ENCODE data around the gene PARP8. TPM values are rescaled to one million over a fixed set of nuclear protein-coding genes. Genes with fewer than 3 reads are reported as not detected.

Gene PARP8
- total and polyA plus RNA-seq, 9 of the 15 experiments (the other 6 are each of a cell fraction or from before 2014, with no cell fraction given): 0.03 to 0.31 TPM; not detected in 7

- no TSS peak for BruUV-seq (replicated peaks)
- no peak for TF ChIP-seq ETV1 (tag; conservative IDR thresholded peaks at IDR 0.05; ENCODE audit: low read depth)
- TF ChIP-seq WHSC1 (IDR thresholded peaks at IDR 0.05; ENCODE audit: low read length): no peak
- no peak for TF ChIP-seq ZNF764 (CRISPR knock-in tag; IDR thresholded peaks at IDR 0.05; ENCODE audit: low read depth)
- TF ChIP-seq E2F8 (IDR thresholded peaks at IDR 0.05; ENCODE audit: low read depth, partially characterized antibody): no peak
- no peak for TF ChIP-seq MXI1 (IDR thresholded peaks at IDR 0.05; ENCODE audit: low read depth, low read length)
- TF ChIP-seq BRF1 (IDR thresholded peaks at IDR 0.05; ENCODE audit: borderline replicate concordance, extremely low read depth, insufficient read length): no peak
- TF ChIP-seq ZNF79 (CRISPR knock-in tag; IDR thresholded peaks at IDR 0.05; ENCODE audit: low read depth): no peak
- no peak for TF ChIP-seq CREB3 (tag; conservative IDR thresholded peaks at IDR 0.05; ENCODE audit: low read depth)
- no peak for TF ChIP-seq FOXJ3 (CRISPR knock-in tag; IDR thresholded peaks at IDR 0.05)
- no peak for TF ChIP-seq CCAR2 (IDR thresholded peaks at IDR 0.05; ENCODE audit: low read depth, low read length)
- TF ChIP-seq TAL1 (IDR thresholded peaks at IDR 0.05): no peak
- TF ChIP-seq BCL6 (CRISPR knock-in tag; IDR thresholded peaks at IDR 0.05): no peak
- no peak for TF ChIP-seq HMG20B (CRISPR knock-in tag; IDR thresholded peaks at IDR 0.05)
- no peak for TF ChIP-seq FOXJ2 (tag; IDR thresholded peaks at IDR 0.05)
- no peak for TF ChIP-seq PTRF (tag; IDR thresholded peaks at IDR 0.05)
- Histone ChIP-seq H3K9me3 (replicated peaks; ENCODE audit: control insufficient read depth, insufficient read depth, low read depth, low read length) (no peaks in the 10 kb centered on the region), H4K20me1 (replicated peaks; ENCODE audit: control insufficient read depth, insufficient read depth, low read length) (no peaks in the 10 kb centered on the region), H3K4me1 (replicated peaks in 1 of 2; ENCODE audit: control insufficient read depth in 2 of 2, insufficient read depth in 2 of 2, low read length in 2 of 2) (no peaks in the 10 kb centered on the region), H3K79me2 (ENCODE audit: control insufficient read depth, insufficient read depth, low read length) (no peaks in the 10 kb centered on the region), H3K4me3 (no peak overlapping the region), H3K27me3 (ENCODE audit: control insufficient read depth in 2 of 2, insufficient read depth in 2 of 2, low read length in 2 of 2) (no peaks in the 10 kb centered on the region), H3K9me1 (ENCODE audit: control insufficient read depth, insufficient read depth, low read length) (no peaks in the 10 kb centered on the region), H3K36me3 (ENCODE audit: control insufficient read depth, insufficient read depth, low read length) (no peaks in the 10 kb centered on the region), H2AFZ (ENCODE audit: low read depth, low read length) (no peak overlapping the region), H3K9ac (ENCODE audit: insufficient read depth in 1 of 2, low read depth in 2 of 2, low read length in 2 of 2) (no peak overlapping the region), H3K27ac (ENCODE audit: extremely low read depth, low read depth, low read length) (no peak overlapping the region), H3K4me2 (ENCODE audit: insufficient read depth, low read length) (no peak overlapping the region)
- WGBS (ENCODE audit: insufficient coverage, low coverage, missing lambda C conversion rate): 0% methylated on average over 3 of the region's 3 CpGs
- no peak for ATAC-seq
- intact Hi-C loops (cut with micrococcal nuclease): no loop called here
- no peak for FAIRE-seq
- in situ Hi-C loops (cut with MboI): no loop called here
- no peak for DNase-seq (ENCODE audit: extremely low read depth in 1 of 4, low spot score in 3 of 4)
- ChIA-PET POLR2A (no interaction called here), CTCF (ENCODE audit: low intra/inter-chr PET ratio) (no interaction called here)
Measured at GRCh38 chr5:50863534-50864170, 197.2 kb downstream of the PARP8 start.
